KMS-11 (cell line): ENCODE measurements around the gene HOXD10.

Experiments
- H2AFZ ChIP-seq: fragments of 200-600 bp; sonication (generic); 2 replicates; pipeline ENCODE4 v1.6.1; 2016; ENCODE audit warnings: antibody characterized with exemption, mixed run types, low read depth
- H3K27ac ChIP-seq: fragments of 200-600 bp; sonication (generic); 2 replicates; pipeline ENCODE4 v1.6.1; 2016; ENCODE audit warnings: mild to moderate bottlenecking, mixed run types
- H3K27me3 ChIP-seq: fragments of 200-600 bp; sonication (generic); 2 replicates; pipeline ENCODE4 v1.6.1; 2017; ENCODE audit warnings: mild to moderate bottlenecking, low read depth, mixed run types, moderate library complexity; ENCODE audit not compliant: insufficient read depth
- H3K36me3 ChIP-seq: fragments of 200-600 bp; sonication (generic); 2 replicates; pipeline ENCODE4 v1.6.1; 2017; ENCODE audit warnings: mild to moderate bottlenecking, mixed run types; ENCODE audit not compliant: insufficient read depth
- H3K4me1 ChIP-seq: fragments of 200-600 bp; sonication (generic); 2 replicates; pipeline ENCODE4 v1.6.1; 2016; ENCODE audit warnings: mild to moderate bottlenecking, low read depth, mixed run types; ENCODE audit not compliant: poor library complexity, severe bottlenecking
- H3K4me2 ChIP-seq: fragments of 200-600 bp; sonication (generic); 2 replicates; pipeline ENCODE4 v1.7.0; 2016; ENCODE audit warnings: mild to moderate bottlenecking, mixed run types
- H3K4me3 ChIP-seq: fragments of 200-600 bp; sonication (generic); IDR thresholded peaks from 2 replicates; pipeline ENCODE4 v1.6.1; 2017; ENCODE audit warnings: low read depth, low read length, mixed read lengths; ENCODE audit not compliant: insufficient read depth
- H3K79me2 ChIP-seq: fragments of 200-600 bp; sonication (generic); 2 replicates; pipeline ENCODE4 v1.6.1; 2016; ENCODE audit warnings: low read depth, mixed run types; ENCODE audit not compliant: insufficient read depth
- H3K9ac ChIP-seq: fragments of 200-600 bp; sonication (generic); 2 replicates; pipeline ENCODE4 v1.6.1; 2016; ENCODE audit warnings: mild to moderate bottlenecking, mixed run types
- H4K20me1 ChIP-seq: fragments of 200-600 bp; sonication (generic); 2 replicates; pipeline ENCODE4 v1.6.1; 2016; ENCODE audit warnings: mild to moderate bottlenecking, mixed run types; ENCODE audit not compliant: insufficient read depth
- CTCF ChIP-seq: fragments of 200-600 bp; sonication (generic); conservative IDR thresholded peaks from 2 replicates; pipeline ENCODE4 v1.6.1; 2017; ENCODE audit warnings: low read depth, mild to moderate bottlenecking, antibody characterized with exemption, low read length, moderate library complexity, mixed read lengths

Gene HOXD10

DNA sequence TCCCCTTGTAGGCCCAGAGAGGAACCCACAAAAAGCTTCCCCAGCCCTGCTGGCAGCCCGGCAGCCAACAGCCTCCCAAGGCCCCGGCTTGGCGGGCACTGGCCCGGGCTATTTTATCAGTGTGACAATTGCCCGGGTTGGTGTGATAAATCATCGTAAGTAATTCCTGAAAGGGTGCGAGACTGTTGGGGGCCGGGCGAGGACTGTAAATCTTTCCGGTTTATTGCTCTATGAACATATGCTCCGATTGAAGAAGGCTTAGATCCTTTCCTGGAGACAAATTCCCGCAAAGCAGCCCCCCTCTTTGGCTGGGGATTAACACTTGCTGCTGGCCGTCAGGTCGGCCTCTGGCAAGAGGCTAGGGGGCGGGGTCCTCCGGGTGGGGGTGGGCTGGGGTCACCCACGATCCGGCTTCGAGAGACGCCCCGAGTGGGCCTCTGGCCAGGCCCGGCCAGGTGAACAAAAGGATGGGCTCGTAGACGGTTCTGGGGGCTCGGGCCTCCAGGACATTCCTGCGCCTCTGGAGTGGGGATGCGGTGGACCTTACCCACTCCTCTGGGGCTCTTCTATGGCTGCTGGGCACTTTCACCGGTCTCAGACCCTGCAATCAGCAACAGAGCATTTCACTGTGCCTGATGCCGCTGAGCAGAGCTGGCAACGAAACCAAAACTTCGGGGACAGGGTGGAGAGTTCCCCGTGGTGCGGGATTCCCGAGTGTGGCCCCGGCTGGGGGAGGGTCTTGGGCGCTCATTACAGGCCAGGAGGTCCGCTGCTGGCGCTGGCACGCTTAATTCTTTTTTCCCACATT is 42.5 kb downstream of the HOXD10 start:
- H4K20me1 ChIP-seq, result no peaks in the 10 kb centered on the region
- H3K79me2 ChIP-seq, result no peaks in the 10 kb centered on the region
- H3K36me3 ChIP-seq, result no peaks in the 10 kb centered on the region
- no peak overlapping the region for H2AFZ ChIP-seq
- no peaks in the 10 kb centered on the region for H3K4me1 ChIP-seq
- H3K27me3 ChIP-seq, result no peaks in the 10 kb centered on the region
- no peak overlapping the region for H3K9ac ChIP-seq
- H3K4me2 ChIP-seq, result no peak overlapping the region
- no peak overlapping the region for H3K4me3 ChIP-seq
- no peak overlapping the region for H3K27ac ChIP-seq
- no peak for TF ChIP-seq CTCF

DNA sequence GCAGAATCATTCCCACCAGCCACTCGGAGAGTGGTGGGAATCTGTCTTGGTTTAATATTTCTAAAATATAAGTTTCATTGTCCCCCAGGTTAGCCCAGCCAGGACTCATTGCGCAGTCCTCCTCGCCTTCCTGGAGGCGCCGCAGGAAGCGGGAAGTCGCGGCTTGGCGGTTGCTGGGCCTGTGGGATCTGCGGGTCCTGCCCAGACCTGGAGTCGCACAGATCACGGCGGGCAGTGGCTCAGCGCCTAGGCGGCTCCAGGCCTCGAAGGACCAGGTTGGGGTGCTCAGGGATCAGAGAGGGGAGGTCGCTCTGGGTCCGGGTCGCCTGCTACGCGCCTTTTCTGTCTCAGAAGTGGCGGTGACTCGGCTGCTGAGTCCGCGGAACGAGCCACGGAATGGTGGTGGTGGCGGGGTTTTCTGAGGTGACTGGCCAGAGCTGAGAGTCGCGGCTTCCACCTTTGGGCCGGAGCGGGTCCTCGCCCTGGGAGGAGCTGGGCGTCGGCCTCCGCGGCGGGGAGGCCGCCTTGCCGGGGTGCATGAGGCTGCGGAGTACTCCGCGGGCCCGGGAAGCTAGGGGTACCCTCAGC is 43.2 kb downstream of the HOXD10 start:
- Histone ChIP-seq H3K9ac (no peak overlapping the region), H3K36me3 (no peaks in the 10 kb centered on the region), H3K4me2 (no peak overlapping the region), H3K4me1 (no peaks in the 10 kb centered on the region), H3K27ac (no peak overlapping the region), H3K4me3 (no peak overlapping the region), H4K20me1 (no peaks in the 10 kb centered on the region), H3K27me3 (no peaks in the 10 kb centered on the region), H2AFZ (no peak overlapping the region), H3K79me2 (no peaks in the 10 kb centered on the region)
- TF ChIP-seq CTCF, result no peak

GRCh38 chr2:176160251-176160985 is 43.8 kb downstream of the HOXD10 start:
- Histone ChIP-seq H3K36me3 (no peaks in the 10 kb centered on the region), H3K4me2 (no peak overlapping the region), H3K27me3 (no peaks in the 10 kb centered on the region), H4K20me1 (no peaks in the 10 kb centered on the region), H3K4me1 (no peaks in the 10 kb centered on the region), H3K79me2 (no peaks in the 10 kb centered on the region), H3K9ac (no peak overlapping the region), H3K4me3 (no peak overlapping the region), H2AFZ (no peak overlapping the region), H3K27ac (no peak overlapping the region)
- no peak for TF ChIP-seq CTCF

GRCh38 chr2:176160986-176161824 is 44.6 kb downstream of the HOXD10 start:
- H3K4me3 ChIP-seq, result no peak overlapping the region
- no peaks in the 10 kb centered on the region for H3K27me3 ChIP-seq
- no peak for TF ChIP-seq CTCF
- H3K36me3 ChIP-seq, result no peaks in the 10 kb centered on the region
- H3K27ac ChIP-seq, result no peak overlapping the region
- no peak overlapping the region for H3K9ac ChIP-seq
- H3K4me1 ChIP-seq, result no peaks in the 10 kb centered on the region
- no peak overlapping the region for H2AFZ ChIP-seq
- no peaks in the 10 kb centered on the region for H3K79me2 ChIP-seq
- H4K20me1 ChIP-seq, result no peaks in the 10 kb centered on the region
- no peak overlapping the region for H3K4me2 ChIP-seq
